Measurements from ENCODE around the gene PIGBOS1. TPM values are rescaled to one million over a fixed set of nuclear protein-coding genes. Genes with fewer than 3 reads are reported as not detected.

The PIGBOS1 gene
- total and polyA plus RNA-seq, 9 of the 15 experiments (the other 6 are each of a cell fraction or from before 2014, with no cell fraction given): 25.2 to 76.2 (median 46.0) TPM

- TF ChIP-seq ZEB2 (IDR thresholded peaks at IDR 0.05) (0 out of 2 replicates have a peak, but pooled peaks have one; percentile 23), SPI1 (IDR thresholded peaks at IDR 0.05; ENCODE audit: borderline replicate concordance, low read depth, low read length) (no peak), XRCC5 (IDR thresholded peaks at IDR 0.05; ENCODE audit: low read depth, low read length) (no peak; the same call in 1 of the 2 replicates), FOXK1 (CRISPR knock-in tag; IDR thresholded peaks at IDR 0.05; ENCODE audit: borderline replicate concordance) (no peak), RB1 (IDR thresholded peaks at IDR 0.05; ENCODE audit: low read depth) (peak; percentile 56), BRCA1 (IDR thresholded peaks at IDR 0.05) (no peak), BRCA1 (CRISPR knock-in tag; IDR thresholded peaks at IDR 0.05) (no peak), NR2C2 (CRISPR knock-in tag; IDR thresholded peaks at IDR 0.05) (no peak), NR2C2 (tag; IDR thresholded peaks at IDR 0.05) (0 out of 2 replicates have a peak, but pooled peaks have one; percentile 10), ZBED1 (IDR thresholded peaks at IDR 0.05) (no peak), NCOR1 (IDR thresholded peaks at IDR 0.05) (no peak), VEZF1 (CRISPR knock-in tag; IDR thresholded peaks at IDR 0.05) (no peak), ATF1 (CRISPR knock-in tag; IDR thresholded peaks at IDR 0.05) (no peak), ATF1 (tag; IDR thresholded peaks at IDR 0.05) (no peak), RAD51 (IDR thresholded peaks at IDR 0.05; ENCODE audit: borderline replicate concordance, low read depth) (no peak), ZSCAN29 (IDR thresholded peaks at IDR 0.05) (no peak), CHCHD3 (CRISPR knock-in tag; IDR thresholded peaks at IDR 0.05) (no peak), PHF20 (IDR thresholded peaks at IDR 0.05; ENCODE audit: partially characterized antibody) (no peak), BRF1 (IDR thresholded peaks at IDR 0.05; ENCODE audit: borderline replicate concordance, extremely low read depth, insufficient read length) (no peak), HOXB6 (CRISPR knock-in tag; IDR thresholded peaks at IDR 0.05; ENCODE audit: borderline replicate concordance) (no peak), MYBL2 (IDR thresholded peaks at IDR 0.05; ENCODE audit: low read depth) (no peak), MYBL2 (CRISPR knock-in tag; IDR thresholded peaks at IDR 0.05; ENCODE audit: borderline replicate concordance) (no peak), YBX1 (IDR thresholded peaks at IDR 0.05) (no peak), REST (IDR thresholded peaks at IDR 0.05; ENCODE audit: borderline replicate concordance) (peak; percentile 78), REST (CRISPR knock-in tag; IDR thresholded peaks at IDR 0.05; ENCODE audit: low read depth) (no peak)
Observed at GRCh38 chr15:55290528-55291057, 28.3 kb downstream of the PIGBOS1 start (continued).
